Left lung (tissue), 10 donors: ENCODE measurements around the gene ZSWIM6. TPM values are rescaled to one million over a fixed set of nuclear protein-coding genes. Genes with fewer than 3 reads are reported as not detected.

ENCODE experiments used
- ATAC-seq: fragments of 200-7000 bp; cut with Tn5 transposase; one replicate; pipeline ENCODE4 v1.9.1; 2020; ENCODE audit warnings: moderate library complexity
- DNase-seq, 4 donors: peaks; one replicate each; pipeline ENCODE4 v3.0.0-alpha.2; 2013 to 2020
- H3K27ac ChIP-seq, 2 donors: fragments of 200-600 bp; sonication (generic) in 1 of 2; one replicate each; pipeline versions ENCODE4 v1.5.0 to v1.8.0; 2020 to 2021
- H3K27me3 ChIP-seq, 2 donors: fragments of 200-600 bp; sonication (generic) in 1 of 2; one replicate each; pipeline versions ENCODE4 v1.5.0 to v1.8.0; 2020 to 2021
- H3K36me3 ChIP-seq, 2 donors: fragments of 200-600 bp; sonication (generic) in 1 of 2; one replicate each; pipeline versions ENCODE4 v1.5.0 to v1.8.0; 2020 to 2021
- H3K4me1 ChIP-seq, 2 donors: fragments of 200-600 bp; one replicate each; pipeline ENCODE4 v1.8.0; 2021
- H3K4me3 ChIP-seq, 2 donors: fragments of 200-600 bp; sonication (generic) in 1 of 2; one replicate each; pipeline versions ENCODE4 v1.5.0 to v1.8.0; 2020 to 2021; ENCODE audit warnings: mild to moderate bottlenecking in 1 of 2
- H3K9me3 ChIP-seq, 2 donors: fragments of 200-600 bp; sonication (generic) in 1 of 2; one replicate each; pipeline versions ENCODE4 v1.5.0 to v1.8.0; 2020 to 2021
- CTCF ChIP-seq, 2 donors: fragments of 200-600 bp; sonication (generic) in 1 of 2; IDR thresholded peaks; one replicate each; pipeline versions ENCODE4 v1.5.0 to v1.8.0; 2021; ENCODE audit warnings: antibody characterized with exemption in 2 of 2
- intact Hi-C, 2 donors: fragments of 100-400 bp; cut with DNase I; formaldehyde crosslinking; loops; one replicate each; pipeline versions ENCODE4 v1.11.2 to v1.14.2; 2022
- polyA plus RNA-seq, 6 donors: library from polyadenylated mRNA; unstranded; fragments of 120-200 nt; gene quantifications; one replicate each; pipeline ENCODE4 v1.2.1, GENCODE V29; 2013; ENCODE audit not compliant: insufficient read length in 6 of 6
- total RNA-seq, 2 donors: library from RNA; stranded (reverse); fragmentation: NEBNext Ultra II Directional; extraction: Animal tissue kit (Norgen Biotek cat#: 25700); gene quantifications; one replicate each; pipeline ENCODE4 v1.2.1, GENCODE V29; 2021
- donor health status: DM: no; HTN: yes; CAD: no.
- donor health status: DM: no; HTN: no; CAD: no.

Gene ZSWIM6
- total and polyA plus RNA-seq, 8 donors, result 17.5 to 24.4 (median 22.3) TPM

DNA sequence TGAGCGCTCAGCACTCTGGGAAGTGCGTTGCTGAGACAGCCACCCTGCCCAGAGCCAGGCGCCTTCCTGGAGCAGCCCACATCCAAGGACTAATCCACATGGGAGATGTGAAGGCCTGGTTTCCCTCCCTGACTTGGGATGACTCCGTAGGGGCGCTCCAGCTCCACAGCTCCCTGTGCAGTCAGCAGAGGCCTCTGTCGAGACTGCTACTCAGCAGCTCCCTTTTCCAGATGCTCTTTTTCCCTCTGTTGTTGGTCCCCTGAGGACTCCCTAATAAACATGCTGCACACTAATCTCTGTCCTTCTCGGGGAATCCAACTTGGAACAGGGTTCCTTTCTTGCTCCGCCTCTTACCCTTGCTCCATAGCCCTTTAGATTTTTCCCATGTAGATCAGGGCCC is 237.3 kb downstream of the ZSWIM6 start:
- no peaks in the 10 kb centered on the region for H3K4me1 ChIP-seq
- intact Hi-C loops, result no loop called here
- H3K27me3 ChIP-seq, result no peaks in the 10 kb centered on the region
- H3K27ac ChIP-seq, result no peak overlapping the region
- no peaks in the 10 kb centered on the region for H3K36me3 ChIP-seq
- ATAC-seq (no peak), DNase-seq (no peak)
- no peak overlapping the region for H3K4me3 ChIP-seq
- no peaks in the 10 kb centered on the region for H3K9me3 ChIP-seq
- TF ChIP-seq CTCF (IDR thresholded peaks at IDR 0.05), result no peak

DNA sequence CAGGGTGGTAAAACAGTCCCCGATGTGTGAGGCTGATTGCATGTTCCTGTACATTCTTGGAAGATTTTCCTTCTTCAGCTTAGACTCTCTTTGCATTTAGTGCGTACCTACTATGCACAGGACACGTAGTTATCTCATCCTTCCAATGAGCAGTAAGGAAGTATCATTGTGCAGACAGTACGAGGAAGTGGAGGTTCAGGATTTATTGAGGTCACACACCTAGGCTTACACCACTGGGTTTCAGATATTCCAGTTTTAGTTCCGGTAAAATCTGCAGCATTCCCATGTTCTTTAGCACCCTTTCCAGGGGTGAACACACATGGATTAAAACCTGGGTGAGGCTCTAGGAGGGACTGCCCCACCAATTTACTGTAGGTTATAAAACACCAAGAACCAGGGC is 238.7 kb downstream of the ZSWIM6 start:
- no peak overlapping the region for H3K27ac ChIP-seq
- TF ChIP-seq CTCF (IDR thresholded peaks at IDR 0.05), result no peak
- DNase-seq (no peak), ATAC-seq (no peak)
- H3K27me3 ChIP-seq, result no peaks in the 10 kb centered on the region
- H3K9me3 ChIP-seq, result no peaks in the 10 kb centered on the region
- intact Hi-C loops, result no loop called here
- H3K4me1 ChIP-seq, result no peaks in the 10 kb centered on the region
- H3K36me3 ChIP-seq, result no peaks in the 10 kb centered on the region
- H3K4me3 ChIP-seq, result no peak overlapping the region

- H3K4me3 ChIP-seq, result no peak overlapping the region
- H3K36me3 ChIP-seq, result no peaks in the 10 kb centered on the region
- no peak overlapping the region for H3K27ac ChIP-seq
- no peak for ATAC-seq
- DNase-seq, result no peak
- H3K4me1 ChIP-seq, result no peaks in the 10 kb centered on the region
- no peaks in the 10 kb centered on the region for H3K27me3 ChIP-seq
- TF ChIP-seq CTCF (IDR thresholded peaks at IDR 0.05), result no peak
- no peaks in the 10 kb centered on the region for H3K9me3 ChIP-seq
- intact Hi-C loops, result no loop called here
Measured at GRCh38 chr5:61572959-61573358, 240.9 kb downstream of the ZSWIM6 start.

- DNase-seq, result peak in 1 of 4 donors; percentile 31
- intact Hi-C loops, result no loop called here
Measured at GRCh38 chr5:61575103-61575502, 243.0 kb downstream of the ZSWIM6 start.

DNA sequence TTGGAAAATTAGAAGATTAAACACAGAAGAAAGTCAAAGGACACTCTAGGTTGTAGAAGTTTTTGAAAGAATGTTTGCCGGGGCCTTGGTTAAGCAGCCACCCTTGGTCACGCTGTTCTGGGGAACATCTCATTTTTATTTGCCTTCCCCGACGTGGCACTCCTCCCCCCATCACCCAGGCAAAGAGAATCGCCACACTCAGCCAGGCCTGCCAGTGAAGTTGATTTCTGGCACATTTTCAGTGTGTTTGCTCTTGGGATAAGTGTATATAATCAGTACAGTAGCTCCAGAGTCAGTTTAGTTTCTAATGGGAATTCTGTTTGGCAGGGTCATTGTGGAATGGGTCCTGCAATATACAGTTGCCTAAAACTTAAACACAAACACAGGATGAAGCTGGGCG is 243.5 kb downstream of the ZSWIM6 start:
- ATAC-seq (no peak), DNase-seq (no peak)
- Histone ChIP-seq H3K27me3 (no peaks in the 10 kb centered on the region), H3K4me1 (no peaks in the 10 kb centered on the region), H3K4me3 (no peak overlapping the region), H3K27ac (no peak overlapping the region), H3K36me3 (no peaks in the 10 kb centered on the region), H3K9me3 (no peaks in the 10 kb centered on the region)
- intact Hi-C loops, result no loop called here
- no peak for TF ChIP-seq CTCF (IDR thresholded peaks at IDR 0.05)

More at GRCh38 chr5:61575103-61575502, 243.0 kb downstream of the ZSWIM6 start:
- H3K4me3 ChIP-seq, result no peak overlapping the region
- no peaks in the 10 kb centered on the region for H3K27me3 ChIP-seq
- no peak for ATAC-seq
- no peaks in the 10 kb centered on the region for H3K36me3 ChIP-seq
- no peak overlapping the region for H3K27ac ChIP-seq
- H3K9me3 ChIP-seq, result no peaks in the 10 kb centered on the region
- TF ChIP-seq CTCF (IDR thresholded peaks at IDR 0.05), result no peak
- no peaks in the 10 kb centered on the region for H3K4me1 ChIP-seq
